Astrocyte (in vitro differentiated cells and primary cell): ENCODE results near the gene PRR7.

Experiments
- EZH2 ChIP-seq: IDR thresholded peaks from 2 replicates; pipeline ENCODE4 v1.6.1; 2012; ENCODE audit warnings: mild to moderate bottlenecking, low read length, inconsistent platforms; ENCODE audit not compliant: insufficient read depth
- TF ChIP-seq, protein P1 (sequence below): IDR thresholded peaks from 2 replicates; pipeline ENCODE4 v1.5.1; 2011; ENCODE audit warnings: low read depth, mild to moderate bottlenecking, inconsistent platforms, low read length, moderate library complexity; ENCODE audit not compliant: insufficient read depth

DNA sequence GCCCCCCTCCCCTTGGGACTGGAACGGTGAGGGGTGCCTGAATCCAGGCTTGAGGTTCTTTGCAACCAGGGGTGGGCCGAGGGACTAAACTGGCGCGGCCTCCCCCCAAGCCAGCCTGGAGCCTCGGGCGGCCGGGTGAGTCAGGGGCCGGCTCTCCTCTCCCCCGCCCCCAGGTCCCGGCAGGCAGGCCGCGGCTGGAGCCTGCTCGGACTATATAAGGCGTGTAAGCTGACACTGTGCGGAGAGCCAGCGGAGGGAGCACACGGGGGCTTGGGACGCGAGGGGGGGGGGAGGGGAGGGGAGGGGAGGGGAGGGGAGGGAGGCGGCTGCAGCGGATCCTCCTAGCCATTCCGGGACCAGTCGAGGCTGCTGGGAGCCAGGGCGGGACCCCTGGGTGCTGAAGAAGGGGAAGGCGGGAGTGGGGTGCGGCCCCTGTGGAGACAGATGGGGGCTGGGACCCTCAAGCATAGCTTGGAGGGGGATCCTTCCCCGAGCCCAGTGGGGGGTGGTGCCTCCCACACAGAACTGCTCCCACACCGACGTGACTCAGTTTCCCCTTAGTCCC, 50.2 kb downstream of the PRR7 start:
- TF ChIP-seq, protein P1, sequence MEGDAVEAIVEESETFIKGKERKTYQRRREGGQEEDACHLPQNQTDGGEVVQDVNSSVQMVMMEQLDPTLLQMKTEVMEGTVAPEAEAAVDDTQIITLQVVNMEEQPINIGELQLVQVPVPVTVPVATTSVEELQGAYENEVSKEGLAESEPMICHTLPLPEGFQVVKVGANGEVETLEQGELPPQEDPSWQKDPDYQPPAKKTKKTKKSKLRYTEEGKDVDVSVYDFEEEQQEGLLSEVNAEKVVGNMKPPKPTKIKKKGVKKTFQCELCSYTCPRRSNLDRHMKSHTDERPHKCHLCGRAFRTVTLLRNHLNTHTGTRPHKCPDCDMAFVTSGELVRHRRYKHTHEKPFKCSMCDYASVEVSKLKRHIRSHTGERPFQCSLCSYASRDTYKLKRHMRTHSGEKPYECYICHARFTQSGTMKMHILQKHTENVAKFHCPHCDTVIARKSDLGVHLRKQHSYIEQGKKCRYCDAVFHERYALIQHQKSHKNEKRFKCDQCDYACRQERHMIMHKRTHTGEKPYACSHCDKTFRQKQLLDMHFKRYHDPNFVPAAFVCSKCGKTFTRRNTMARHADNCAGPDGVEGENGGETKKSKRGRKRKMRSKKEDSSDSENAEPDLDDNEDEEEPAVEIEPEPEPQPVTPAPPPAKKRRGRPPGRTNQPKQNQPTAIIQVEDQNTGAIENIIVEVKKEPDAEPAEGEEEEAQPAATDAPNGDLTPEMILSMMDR: no peak
- no peak for TF ChIP-seq EZH2
